ENCODE measurements around the gene APOD. TPM values are rescaled to one million over a fixed set of nuclear protein-coding genes. Genes with fewer than 3 reads are reported as not detected.

The APOD gene
- total RNA-seq, 1 experiment from 2014 or later: 0.48 TPM

GRCh38 chr3:195565716-195566115 lies 18.0 kb downstream of the APOD start:
- ChIA-PET CTCF (no interaction called here), POLR2A (ENCODE audit: unreplicated experiment) (no interaction called here)
- no peak overlapping the region for H2AFZ ChIP-seq
- H3K4me3 ChIP-seq: no peak overlapping the region
- H3K4me2 ChIP-seq: no peak overlapping the region
- no peaks in the 10 kb centered on the region for H3K79me2 ChIP-seq (ENCODE audit: low read depth)
- no peak for TF ChIP-seq EZH2 (IDR thresholded peaks at IDR 0.05; ENCODE audit: low read depth)
- TF ChIP-seq, protein P1, sequence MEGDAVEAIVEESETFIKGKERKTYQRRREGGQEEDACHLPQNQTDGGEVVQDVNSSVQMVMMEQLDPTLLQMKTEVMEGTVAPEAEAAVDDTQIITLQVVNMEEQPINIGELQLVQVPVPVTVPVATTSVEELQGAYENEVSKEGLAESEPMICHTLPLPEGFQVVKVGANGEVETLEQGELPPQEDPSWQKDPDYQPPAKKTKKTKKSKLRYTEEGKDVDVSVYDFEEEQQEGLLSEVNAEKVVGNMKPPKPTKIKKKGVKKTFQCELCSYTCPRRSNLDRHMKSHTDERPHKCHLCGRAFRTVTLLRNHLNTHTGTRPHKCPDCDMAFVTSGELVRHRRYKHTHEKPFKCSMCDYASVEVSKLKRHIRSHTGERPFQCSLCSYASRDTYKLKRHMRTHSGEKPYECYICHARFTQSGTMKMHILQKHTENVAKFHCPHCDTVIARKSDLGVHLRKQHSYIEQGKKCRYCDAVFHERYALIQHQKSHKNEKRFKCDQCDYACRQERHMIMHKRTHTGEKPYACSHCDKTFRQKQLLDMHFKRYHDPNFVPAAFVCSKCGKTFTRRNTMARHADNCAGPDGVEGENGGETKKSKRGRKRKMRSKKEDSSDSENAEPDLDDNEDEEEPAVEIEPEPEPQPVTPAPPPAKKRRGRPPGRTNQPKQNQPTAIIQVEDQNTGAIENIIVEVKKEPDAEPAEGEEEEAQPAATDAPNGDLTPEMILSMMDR (conservative IDR thresholded peaks at IDR 0.05): no peak
- no peak overlapping the region for H3K27ac ChIP-seq
- H3K9me2 ChIP-seq (ENCODE audit: insufficient read depth): no peaks in the 10 kb centered on the region
- DNase-seq: peak in 1 of 2 experiments; percentile 3
- no peaks in the 10 kb centered on the region for H3K9me3 ChIP-seq (ENCODE audit: insufficient read depth, low read depth)
- intact Hi-C loops (cut with micrococcal nuclease; ENCODE audit: unreplicated experiment): no loop called here
- BruUV-seq (replicated peaks): no TSS peak
- no peaks in the 10 kb centered on the region for H3K36me3 ChIP-seq (ENCODE audit: low read depth)
- H4K20me1 ChIP-seq (ENCODE audit: insufficient read depth): no peaks in the 10 kb centered on the region
- H3F3A ChIP-seq (ENCODE audit: insufficient read depth, low read depth): peaks cover 3% of the 10 kb centered on the region
- peaks cover 20% of the 10 kb centered on the region for H3K4me1 ChIP-seq (replicated peaks; ENCODE audit: insufficient read depth)
- no peaks in the 10 kb centered on the region for H3K27me3 ChIP-seq (ENCODE audit: insufficient read depth, low read depth)

GRCh38 chr3:195563317-195563716 lies 20.4 kb downstream of the APOD start:
- Histone ChIP-seq H3F3A (ENCODE audit: insufficient read depth, low read depth) (peaks cover 27% of the 10 kb centered on the region), H3K4me2 (no peak overlapping the region), H4K20me1 (ENCODE audit: insufficient read depth) (no peaks in the 10 kb centered on the region), H3K4me1 (replicated peaks; ENCODE audit: insufficient read depth) (peaks cover 44% of the 10 kb centered on the region), H3K36me3 (ENCODE audit: low read depth) (no peaks in the 10 kb centered on the region), H3K79me2 (ENCODE audit: low read depth) (no peaks in the 10 kb centered on the region), H3K9me3 (ENCODE audit: insufficient read depth, low read depth) (no peaks in the 10 kb centered on the region), H3K4me3 (no peak overlapping the region), H3K27ac (no peak overlapping the region), H2AFZ (no peak overlapping the region), H3K27me3 (ENCODE audit: insufficient read depth, low read depth) (no peaks in the 10 kb centered on the region), H3K9me2 (ENCODE audit: insufficient read depth) (no peaks in the 10 kb centered on the region)
- BruUV-seq (replicated peaks): no TSS peak
- POLR2A ChIA-PET (ENCODE audit: unreplicated experiment): no interaction called here
- no peak for TF ChIP-seq EZH2 (IDR thresholded peaks at IDR 0.05; ENCODE audit: low read depth)
- TF ChIP-seq, protein P1 (conservative IDR thresholded peaks at IDR 0.05): no peak
- intact Hi-C loops (cut with micrococcal nuclease; ENCODE audit: unreplicated experiment): no loop called here
- DNase-seq: no peak
- CTCF ChIA-PET: no interaction called here

DNA sequence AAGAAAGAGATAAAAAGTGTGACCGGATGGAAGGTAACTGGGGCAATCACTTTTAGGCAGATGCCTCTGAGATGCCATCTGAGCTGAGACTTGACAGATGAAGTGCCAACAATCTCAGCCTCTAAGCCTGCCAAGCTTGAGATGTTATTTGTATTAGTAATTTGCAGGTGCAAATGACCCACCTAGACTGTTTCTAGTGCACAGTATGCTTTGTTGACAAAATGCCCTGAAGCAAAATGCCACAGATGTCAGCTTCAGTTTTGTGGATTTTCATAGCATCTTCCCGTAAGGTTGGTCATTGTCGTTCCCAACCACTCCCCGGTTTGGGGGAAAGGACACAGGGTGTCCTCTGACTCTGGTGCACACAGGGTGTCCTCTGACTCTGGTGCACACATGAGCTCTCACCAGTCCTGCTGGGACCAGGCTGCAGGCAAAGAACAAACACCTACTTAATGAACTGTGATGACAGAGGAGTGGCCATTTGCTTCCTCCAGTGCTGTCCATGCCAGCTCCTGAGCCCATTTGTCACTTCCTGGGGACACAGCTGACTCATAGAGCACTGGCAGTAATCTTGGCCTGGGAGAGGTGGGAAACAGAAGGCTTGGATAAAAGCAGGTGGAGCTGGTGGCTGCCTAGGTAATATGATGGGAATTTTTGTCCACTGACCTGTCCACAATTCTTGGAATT lies 23.9 kb downstream of the APOD start:
- DNase-seq: peak; percentile 75 to 97
- CTCF ChIA-PET: interaction anchor here (0.5 to 1.0 kb wide), 5 partner anchors 17 to 334 kb away, joined by 3 to 5 read pairs (median 3); partner anchors contain the start of genes PPP1R2 and XXYLT1
- H2AFZ ChIP-seq: no peak overlapping the region

More for the DNA sequence above, 23.9 kb downstream of the APOD start:
- Histone ChIP-seq H3K27ac (peak overlapping the region; percentile 64), H3F3A (ENCODE audit: insufficient read depth, low read depth) (peaks cover 33% of the 10 kb centered on the region), H3K79me2 (ENCODE audit: low read depth) (no peaks in the 10 kb centered on the region), H3K9me3 (ENCODE audit: insufficient read depth, low read depth) (no peaks in the 10 kb centered on the region), H3K27me3 (ENCODE audit: insufficient read depth, low read depth) (no peaks in the 10 kb centered on the region), H3K4me2 (peak overlapping the region; percentile 40), H3K36me3 (ENCODE audit: low read depth) (no peaks in the 10 kb centered on the region), H3K4me1 (replicated peaks; ENCODE audit: insufficient read depth) (peaks cover 34% of the 10 kb centered on the region), H4K20me1 (ENCODE audit: insufficient read depth) (no peaks in the 10 kb centered on the region; the same call in 1 of the 2 replicates), H3K9me2 (ENCODE audit: insufficient read depth) (no peaks in the 10 kb centered on the region), H3K4me3 (no peak overlapping the region; the same call in 1 of the 2 replicates)
- TF ChIP-seq, protein P1 (conservative IDR thresholded peaks at IDR 0.05): no peak
- TF ChIP-seq EZH2 (IDR thresholded peaks at IDR 0.05; ENCODE audit: low read depth): no peak
- BruUV-seq (replicated peaks): no TSS peak
- POLR2A ChIA-PET (ENCODE audit: unreplicated experiment): interaction anchor here (0.6 to 0.7 kb wide), 5 partner anchors 10 to 553 kb away, joined by 3 to 6 read pairs (median 4); partner anchors contain the start of gene PPP1R2
- intact Hi-C loops (cut with micrococcal nuclease; ENCODE audit: unreplicated experiment): loop anchor here (1.0 to 5.0 kb wide), 3 partner anchors 14 to 352 kb away; no protein-coding TSS in a partner anchor

Data from PC-9 (cell line).